ENCODE results near the gene KLK2.

Gene KLK2

DNA sequence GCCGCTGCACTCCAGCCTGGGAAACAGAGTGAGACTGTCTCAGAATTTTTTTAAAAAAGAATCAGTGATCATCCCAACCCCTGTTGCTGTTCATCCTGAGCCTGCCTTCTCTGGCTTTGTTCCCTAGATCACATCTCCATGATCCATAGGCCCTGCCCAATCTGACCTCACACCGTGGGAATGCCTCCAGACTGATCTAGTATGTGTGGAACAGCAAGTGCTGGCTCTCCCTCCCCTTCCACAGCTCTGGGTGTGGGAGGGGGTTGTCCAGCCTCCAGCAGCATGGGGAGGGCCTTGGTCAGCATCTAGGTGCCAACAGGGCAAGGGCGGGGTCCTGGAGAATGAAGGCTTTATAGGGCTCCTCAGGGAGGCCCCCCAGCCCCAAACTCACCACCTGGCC, at the start of gene KLK2:
TSS of gene KLK2 (plus strand) at position 384 of the 400 bp plus-strand sequence. CDS start 35 bp downstream, outside the sequence.
- DNase-seq, result no peak

DNA sequence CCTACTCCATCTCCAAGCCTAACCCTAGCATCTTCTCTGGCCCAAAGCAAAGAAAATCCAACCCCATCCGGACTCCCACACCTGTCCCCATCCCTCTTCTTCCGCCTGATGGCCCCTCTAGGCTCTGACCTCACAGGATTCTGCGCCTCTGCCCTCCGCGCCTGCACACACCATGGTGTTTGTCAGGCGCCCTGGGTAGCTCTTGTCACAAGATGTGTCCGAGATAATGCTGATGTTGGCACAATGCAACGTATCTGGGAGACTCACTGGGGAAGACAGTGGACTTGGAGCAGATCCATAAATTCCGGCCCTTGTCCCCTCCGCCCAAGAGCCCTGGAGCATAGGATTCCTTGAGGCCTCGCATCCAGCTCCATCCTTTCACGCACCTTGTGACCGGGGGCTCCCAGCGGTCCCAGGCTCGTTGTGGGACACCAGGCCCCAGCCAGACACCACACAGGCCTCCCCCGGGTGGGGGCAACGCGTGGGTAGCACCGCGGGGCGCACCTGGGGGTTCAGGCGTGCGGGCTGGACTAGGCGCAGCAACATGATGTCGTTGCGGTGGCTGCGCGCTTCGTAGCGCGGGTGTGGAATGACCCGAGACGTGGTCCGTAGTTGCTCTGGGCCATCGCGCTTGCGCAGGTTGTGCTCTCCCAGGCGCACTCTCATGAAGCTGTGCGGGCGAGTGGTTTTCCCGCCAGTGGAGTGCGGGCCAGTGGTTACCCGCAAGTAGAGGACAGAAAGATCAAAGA, 46.6 kb upstream of the KLK2 start:
- DNase-seq, result no peak

DNA sequence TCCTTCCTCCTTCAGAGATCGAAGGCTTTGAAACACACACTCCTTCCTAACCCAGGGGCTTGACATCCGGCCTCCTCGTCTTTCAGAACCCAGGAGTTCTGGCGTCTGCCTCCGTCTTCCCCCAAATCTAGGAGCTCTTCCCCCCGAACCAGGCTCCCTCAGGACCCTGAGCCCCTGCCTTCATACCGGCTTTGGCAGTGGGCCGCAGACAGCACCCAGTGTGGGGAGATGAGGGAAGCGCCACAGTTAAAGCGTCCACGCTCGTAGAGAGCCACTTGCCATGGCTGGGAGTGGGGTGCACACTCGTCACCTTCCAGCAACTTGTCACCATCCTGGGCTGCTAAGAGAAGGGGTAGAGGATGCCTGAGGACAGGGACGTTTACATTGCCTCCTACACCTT, 45.8 kb upstream of the KLK2 start:
- DNase-seq, result no peak

DNA sequence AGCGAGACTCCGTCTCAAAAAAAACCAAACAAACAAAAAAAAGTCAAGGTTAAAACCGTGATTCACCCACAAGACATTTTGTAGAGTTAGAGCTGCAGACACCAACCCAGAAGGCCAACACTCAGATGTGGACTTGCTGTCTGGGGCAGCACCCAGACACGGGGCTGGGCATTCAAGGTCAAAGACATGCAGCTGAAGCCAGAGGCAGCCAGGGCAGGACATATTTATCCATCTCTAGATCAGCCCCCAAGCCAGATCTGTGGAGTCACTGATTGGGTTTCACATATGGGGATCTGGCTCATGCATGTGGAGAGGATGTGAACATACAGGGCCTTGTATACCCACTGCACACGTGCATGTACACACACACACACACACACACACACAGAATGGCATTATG, 43.4 kb upstream of the KLK2 start:
- DNase-seq, result no peak

DNA sequence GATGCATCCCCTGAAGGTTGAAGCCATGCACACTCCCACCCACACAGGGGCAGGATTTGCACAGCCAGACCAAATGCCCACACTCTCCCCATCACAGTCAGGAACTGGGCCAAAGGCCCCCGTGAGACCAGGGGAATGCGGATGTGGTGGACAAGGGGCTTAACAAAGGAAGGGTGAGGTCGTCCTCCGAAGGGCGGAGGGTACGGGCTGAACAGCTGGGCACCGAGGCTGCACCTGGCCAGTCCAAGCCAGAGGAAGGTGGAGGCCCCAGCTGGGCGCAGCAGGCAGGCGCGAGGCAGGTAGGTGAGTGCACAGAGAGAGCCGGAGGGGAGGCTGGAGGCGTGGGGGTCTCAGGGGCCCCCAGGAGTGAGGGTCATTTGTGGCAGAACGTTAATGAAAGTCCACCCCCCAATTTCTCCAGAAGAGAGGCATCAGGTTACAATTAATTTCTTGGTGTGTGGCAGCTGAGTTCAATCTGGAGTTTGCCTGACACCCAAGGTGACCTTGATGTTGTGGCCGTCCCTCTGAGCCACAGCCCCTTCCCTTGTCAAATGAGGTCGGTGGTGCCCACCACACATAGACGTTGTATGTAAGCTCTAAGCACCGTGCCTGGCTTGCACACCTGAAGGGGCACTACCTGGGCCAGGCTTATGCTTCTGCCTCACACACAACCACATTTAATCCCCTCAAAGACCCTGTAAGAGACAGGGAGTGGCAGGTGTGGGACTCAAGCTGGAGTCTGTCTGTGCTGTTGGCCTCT, 42.8 kb upstream of the KLK2 start:
- no peak for DNase-seq

DNA sequence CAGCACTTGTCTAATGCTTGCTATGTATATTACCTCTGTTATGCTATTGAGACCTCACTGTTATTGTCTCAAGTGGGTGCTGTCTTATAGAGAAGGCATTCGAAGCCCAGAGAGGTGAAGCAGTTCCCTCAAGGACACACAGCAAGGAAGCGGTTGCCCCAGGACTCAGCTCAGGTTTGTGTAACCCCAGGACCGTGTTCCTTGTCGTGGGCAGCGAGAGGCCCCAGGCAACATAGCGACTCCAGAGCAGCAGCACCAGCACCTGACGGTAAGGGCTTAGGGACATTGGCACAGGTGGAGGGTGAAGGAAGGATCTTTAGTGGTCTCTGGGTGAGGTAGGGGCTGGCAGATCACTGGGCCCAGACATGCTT, 42.2 kb upstream of the KLK2 start:
- no peak for DNase-seq

DNA sequence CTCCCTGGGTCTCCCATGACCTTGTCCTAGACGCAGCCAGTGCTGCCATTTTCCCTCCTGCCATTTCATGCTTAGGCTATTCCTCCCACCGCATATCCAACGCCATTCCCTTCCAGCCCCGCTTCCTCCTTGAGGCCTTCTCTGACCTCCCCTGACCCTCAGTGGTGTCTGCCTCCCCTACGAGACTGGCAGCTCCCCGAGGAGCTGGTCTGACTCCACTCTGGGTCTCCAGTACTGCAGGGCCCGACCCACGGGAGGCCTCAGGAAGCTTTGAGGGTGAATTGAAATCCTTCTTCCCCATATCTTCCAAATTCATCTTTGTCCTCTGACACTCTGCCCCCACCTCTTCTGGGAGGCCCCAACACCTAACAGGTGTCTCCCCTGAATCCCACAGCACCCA, 40.6 kb upstream of the KLK2 start:
- no peak for DNase-seq

DNA sequence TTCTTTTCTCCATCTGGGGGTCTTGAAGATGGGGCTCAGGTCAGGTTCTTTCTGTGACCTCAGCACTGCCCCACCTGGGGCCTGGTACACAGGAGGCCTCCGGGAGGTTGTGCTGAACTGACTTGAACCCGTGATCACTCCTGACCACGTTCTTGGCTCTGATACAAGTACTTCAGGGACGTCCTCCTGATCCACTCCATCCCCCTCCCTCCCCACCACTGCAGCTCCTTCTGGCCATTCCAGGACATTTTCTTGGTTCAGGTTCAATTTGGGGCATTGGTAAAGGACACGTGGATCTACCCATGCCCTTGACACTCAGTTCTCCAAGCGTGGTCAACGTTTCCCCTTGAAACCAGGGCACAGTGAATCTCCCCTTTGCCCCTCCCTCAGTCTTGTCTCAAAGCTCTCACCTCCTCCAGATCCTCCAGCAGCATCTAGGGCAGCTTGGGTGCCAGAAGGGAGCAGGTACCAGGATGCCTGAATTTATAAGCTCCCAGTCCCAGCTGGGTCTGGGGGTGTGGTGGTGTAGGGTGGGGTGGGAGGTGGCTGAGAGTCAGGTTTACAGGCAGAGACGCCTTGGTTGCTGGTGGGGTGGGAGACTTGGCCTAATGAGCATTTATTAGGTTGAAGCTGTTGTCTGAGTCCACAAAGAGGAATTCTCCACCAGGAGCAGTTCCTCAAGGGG, 40.0 kb upstream of the KLK2 start, which contains the start of gene KLK15:
TSS of gene KLK15 (minus strand) at position 458 of the 685 bp plus-strand sequence. CDS start 2,082 bp downstream, outside the sequence.
- DNase-seq, result no peak

DNA sequence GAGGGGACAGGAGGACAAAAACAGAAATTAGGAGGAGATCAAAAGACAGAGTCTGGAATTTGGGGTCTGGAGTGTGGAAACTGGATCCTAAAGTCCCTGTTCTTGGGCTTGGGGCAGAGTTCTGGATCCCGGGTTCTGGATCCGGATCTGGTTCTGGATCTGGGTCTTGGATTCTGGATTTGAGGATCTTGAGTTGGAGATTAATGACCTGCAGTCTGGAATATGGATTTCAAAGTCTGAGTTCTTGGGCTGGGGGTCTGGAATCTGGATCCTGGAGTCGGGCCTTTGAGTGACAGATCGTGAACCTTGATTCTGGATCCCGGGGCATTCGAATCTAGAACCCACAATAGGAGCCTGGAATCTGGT, 39.5 kb upstream of the KLK2 start:
- DNase-seq, result no peak

DNA sequence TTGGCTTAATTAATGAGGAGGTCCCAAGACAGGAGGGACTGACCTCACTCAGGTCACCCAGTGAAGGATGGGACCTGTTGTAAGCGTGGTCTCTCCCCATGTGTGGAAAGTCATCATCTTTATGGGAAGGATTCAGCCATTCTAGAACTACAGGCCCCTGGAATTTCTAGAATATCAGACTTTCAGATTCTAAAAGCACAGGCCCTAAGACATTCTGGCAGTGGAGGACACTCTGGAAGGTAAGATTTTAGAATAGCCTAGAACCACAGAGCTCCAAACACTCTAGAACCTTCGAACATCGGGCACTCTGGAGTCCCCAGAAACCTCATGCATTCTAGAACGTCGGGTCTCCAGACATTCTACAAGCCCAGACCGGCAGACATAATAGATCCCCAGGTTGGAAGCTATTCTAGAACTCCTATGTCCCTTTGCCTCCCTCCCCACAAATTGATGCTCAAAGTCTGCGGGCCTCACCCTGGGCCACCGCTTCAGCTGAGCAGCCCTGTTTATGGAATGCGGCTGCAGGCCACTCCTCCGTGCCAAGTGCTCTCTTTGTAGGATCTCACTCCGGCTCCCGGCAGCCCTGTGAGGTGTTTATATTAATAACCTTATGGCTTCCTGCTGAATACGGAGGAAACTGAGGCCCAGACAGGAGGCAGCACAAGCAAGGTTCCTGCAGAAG, 38.0 kb upstream of the KLK2 start:
- no peak for DNase-seq

DNA sequence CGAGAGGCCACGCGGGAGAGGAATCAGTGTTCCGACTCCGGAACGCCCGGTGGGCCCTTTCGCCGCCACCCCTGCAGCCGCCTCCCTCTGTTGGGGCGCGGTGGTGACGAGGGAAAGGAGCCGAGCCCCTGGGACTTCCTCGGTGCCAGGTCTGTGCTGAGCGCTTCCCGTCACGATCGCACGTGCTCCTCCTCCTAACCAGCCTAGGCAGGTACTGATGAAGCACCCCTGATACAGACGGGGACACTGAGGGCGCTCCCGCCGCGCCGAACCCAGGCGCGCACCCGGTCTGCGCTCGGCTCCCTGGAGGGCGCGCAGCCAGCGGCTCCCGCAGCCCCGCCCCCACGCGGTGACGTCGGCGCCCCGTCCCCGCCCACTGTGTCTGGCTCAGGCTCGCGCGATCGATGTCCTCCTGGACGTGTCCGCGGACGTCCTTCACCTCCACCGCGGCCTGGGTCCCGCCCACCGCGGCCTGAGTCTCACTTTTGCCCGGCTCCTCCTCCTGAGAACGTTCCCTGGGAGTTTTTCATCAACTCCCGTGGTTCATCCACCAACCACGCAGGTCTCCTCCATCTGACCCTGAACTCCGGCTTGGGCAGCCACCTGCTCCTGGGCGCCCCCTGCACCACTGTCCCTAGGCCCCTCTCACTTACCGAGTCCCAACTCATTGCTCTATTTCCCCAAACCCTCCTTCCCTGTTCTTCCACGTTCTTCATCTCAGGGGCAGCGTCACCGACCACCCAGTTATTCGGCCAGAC, 37.3 kb upstream of the KLK2 start:
- DNase-seq, result no peak

DNA sequence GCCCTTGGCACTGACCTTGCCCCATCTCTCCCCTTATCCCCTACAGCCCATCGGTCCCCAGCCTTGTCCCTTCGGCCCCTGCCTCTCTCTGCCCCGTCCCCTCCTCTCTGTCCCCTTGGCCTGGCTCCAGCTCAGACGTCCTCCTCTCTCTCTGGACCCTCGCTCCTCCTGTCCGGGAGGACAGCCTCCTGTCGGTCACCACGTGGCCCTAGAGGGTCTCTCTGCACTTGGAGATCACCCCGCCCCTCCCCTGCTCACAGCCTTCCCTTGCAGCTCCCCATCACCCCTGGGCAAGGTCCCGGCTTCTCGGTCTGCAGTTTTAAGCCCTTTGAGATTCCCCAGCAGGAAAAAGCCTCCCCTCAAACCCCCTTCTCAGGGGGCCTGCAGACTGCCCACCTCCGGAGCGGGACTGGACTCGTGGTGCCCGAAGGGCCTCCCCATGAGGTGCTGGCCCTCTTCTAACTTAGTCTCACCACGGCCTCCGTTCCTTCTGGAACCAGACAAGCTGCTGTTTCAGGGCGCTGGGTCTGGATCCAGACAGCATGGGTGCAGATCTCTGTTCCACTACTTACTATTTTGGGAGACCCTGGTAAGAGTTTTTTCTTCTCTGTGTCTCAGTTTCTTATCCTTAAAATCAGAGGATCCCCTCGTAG, 36.6 kb upstream of the KLK2 start:
- DNase-seq, result no peak

DNA sequence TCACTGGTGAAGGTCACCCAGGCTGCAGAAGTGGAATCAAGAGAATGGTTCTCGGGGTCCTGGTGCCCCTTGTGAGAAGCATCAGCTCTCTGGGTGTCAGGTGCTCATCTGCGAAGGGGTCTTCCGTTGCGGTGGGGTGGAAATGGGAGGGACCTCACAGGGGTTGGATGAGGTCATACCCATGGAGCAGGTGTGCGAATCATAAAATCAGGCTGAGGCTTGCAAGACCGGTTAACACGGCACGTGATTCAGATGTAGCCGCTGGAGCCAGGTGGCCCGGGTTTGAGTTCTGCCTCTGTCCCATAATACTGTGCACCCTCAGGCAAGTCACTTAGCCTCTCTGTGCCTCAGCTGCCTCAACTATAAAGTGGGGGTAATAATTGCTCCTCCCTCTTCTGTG, 35.9 kb upstream of the KLK2 start:
- no peak for DNase-seq

DNA sequence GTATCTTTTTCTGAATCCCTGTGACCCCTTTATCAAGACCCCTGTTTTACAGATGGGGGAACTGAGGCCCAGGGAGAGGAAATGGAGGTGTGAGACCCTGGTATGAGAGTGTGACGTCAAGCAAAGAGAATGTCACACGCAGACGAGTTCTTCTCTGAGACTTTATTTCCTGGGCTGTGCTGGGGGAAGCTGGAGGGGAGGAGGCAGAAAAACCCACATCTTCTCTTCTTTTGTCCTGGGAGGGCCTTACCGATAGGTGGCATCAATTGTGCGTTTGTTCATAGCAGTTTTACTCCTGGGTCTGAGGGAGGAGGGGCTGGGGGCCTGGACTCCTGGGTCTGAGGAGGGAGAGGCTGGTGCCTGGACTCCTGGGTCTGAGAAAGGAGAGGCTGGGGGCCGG, 35.0 kb upstream of the KLK2 start:
- no peak for DNase-seq

DNA sequence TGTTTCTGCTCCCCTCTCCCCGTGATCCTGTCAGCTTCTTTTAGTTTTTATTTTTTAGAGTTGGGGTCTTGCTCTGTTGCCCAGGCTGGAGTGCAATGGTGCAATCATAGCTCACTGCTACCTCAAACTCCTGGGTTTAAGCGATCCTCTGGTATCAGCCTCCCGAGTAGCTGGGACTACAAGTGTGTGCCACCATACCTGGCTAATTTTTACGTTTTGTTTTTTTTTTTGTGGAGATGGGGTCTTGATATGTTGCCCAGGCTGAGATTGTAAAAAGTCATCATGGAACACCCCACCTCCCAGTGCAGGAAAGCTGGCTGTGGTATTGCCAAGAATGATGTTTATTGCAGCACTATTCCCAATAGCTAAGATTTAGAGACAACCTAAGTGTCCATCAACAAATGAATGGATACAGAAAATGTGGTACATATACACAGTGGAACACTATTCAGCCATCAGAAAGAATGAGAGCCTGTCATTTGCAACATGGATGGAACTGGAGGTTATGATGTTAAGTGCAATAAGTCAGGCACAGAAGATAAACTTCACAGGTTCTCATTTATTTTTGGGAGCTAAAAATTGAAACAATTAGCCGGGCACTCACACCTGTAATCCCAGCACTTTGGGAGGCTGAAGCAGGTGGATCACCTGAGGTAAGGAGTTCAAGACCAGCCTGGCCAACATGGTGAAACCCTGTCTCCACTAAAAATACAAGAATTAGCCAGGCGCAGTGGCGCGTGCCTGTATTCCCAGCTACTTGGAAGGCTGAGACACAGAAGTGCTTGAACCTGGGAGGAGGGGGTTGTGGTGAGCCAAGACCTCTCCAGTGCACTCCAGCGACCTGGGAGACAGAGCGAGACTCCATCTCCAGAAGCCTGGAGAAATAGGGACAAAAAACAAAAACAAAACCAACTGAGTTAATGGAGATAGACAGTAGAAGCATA, 33.3 kb upstream of the KLK2 start:
- no peak for DNase-seq

DNA sequence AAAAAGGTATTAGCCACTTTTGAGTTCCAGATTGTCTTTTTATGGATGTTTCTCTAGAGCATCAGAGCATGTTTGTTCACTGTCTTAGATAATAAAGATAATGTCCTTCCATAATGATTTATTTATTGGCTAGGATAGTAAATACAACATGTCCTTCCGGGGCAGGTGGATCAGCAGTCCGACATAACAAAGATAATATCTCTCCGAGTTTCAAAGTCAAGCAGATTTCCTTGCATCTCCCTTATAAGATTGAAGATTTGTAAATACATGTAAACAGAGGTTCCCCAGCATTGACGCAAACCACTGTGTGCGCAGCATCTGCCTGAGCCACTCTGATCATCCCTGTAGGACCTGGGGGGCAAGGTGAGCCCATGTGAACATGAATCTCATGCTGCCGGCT, 31.1 kb upstream of the KLK2 start:
- no peak for DNase-seq

DNA sequence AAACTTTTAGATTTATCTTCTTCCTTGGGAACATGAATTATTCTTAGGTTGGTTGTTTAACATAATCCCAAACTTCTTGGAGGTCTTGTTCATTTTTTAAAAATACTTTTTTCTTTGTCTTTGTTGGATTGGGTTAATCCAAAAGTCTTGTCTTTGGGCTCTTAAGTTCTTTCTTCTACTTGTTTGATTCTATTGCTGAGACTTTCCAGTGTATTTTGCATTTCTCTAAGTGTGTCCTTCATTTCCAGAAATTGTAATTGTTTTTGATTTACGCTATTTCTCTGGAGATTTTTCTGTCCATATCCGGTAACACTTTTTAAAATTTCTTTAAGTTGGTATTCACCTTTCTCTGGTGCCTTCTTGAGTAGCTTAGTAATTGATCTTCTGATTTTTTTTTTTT, 30.0 kb upstream of the KLK2 start:
- DNase-seq, result no peak

DNA sequence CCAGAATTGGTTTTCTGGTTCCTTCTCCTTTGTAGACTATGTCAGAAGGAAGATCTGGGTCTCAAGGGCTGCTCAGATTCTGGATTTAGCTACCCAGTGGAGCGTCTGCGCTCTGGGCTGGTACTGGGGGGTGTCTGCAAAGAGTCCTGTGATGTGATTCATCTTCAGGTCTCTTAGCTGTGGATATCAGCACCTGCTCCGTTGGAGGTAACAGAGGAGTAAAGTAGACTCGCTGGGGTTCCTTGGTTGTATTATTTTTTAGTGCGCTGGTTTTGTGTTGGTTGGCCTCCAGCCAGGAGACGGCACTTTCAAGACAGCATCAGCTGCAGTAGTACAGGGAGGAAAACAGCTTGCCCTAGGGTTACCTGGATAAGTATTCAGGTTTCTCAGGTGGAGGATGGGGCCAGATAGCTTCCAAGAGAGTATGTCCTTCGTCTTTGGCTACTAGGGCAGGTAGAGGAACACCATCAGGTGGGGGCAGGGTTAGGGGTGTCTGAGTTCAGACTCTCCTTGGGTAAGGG, 29.5 kb upstream of the KLK2 start:
- DNase-seq, result no peak

DNA sequence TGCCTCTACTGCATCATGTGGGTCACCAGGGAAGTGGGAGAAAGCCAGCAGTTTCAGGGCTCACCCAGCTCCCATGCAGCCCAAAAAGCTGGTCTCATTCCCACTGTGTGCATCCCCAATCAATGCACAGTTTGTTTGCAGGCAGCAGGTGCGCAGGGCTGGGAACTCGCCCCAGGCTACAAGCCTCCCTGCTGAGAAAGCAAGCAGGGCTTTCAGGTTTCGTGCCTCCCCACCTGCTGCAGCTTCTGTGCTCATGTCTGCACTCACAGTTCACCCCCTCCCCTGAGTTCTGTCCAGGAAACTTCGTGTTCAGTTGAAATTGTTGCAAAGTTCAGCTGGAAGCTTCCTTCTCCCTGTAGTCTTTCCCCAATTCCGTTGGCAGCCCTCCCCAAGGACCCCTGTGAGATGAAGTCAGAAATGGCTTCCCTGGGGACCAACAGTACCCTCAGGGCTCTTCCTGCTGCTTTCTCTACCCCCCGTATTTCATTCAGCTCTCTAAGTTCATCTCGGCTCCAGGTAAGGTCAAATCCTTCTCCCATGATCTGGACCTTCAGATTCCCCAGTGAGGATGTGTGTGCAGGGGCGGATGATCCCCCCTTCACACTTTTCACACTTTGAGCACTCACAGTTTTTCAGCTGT, 28.8 kb upstream of the KLK2 start:
- DNase-seq, result no peak

DNA sequence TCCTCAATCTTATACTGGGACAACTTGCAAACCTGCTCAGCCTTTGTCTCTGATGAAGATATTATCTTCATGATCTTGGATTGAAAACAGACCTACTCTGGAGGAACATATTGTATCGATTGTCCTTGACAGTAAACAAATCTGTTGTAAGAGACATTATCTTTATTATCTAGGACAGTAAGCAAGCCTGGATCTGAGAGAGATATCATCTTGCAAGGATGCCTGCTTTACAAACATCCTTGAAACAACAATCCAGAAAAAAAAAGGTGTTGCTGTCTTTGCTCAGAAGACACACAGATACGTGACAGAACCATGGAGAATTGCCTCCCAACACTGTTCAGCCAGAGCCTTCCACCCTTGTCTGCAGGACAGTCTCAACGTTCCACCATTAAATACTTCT, 22.5 kb upstream of the KLK2 start:
- no peak for DNase-seq

Data from cerebellar nuclear complex (tissue), 1 donor.